ENCODE results near the gene CCNDBP1.

Gene CCNDBP1

GRCh38 chr15:43238671-43239131 is 53.5 kb downstream of the CCNDBP1 start:
- DNase-seq (no peak), ATAC-seq (no peak)
- Mint-ChIP-seq H3K27ac (no peak overlapping the region), H3K27me3 (peaks cover 5% of the 10 kb centered on the region), H3K36me3 (ENCODE audit: low read depth) (no peaks in the 10 kb centered on the region), H3K9me3 (no peaks in the 10 kb centered on the region), H3K4me1 (peaks cover 15% of the 10 kb centered on the region), H3K4me3 (no peak overlapping the region)

- Mint-ChIP-seq H3K27ac (peak overlapping the region; percentile 40), H3K36me3 (ENCODE audit: low read depth) (no peaks in the 10 kb centered on the region), H3K9me3 (no peaks in the 10 kb centered on the region), H3K27me3 (peaks cover 10% of the 10 kb centered on the region), H3K4me1 (peaks cover 15% of the 10 kb centered on the region), H3K4me3 (no peak overlapping the region)
- DNase-seq (no peak), ATAC-seq (peak; percentile 64)
These were observed 54.7 kb downstream of the CCNDBP1 start for GRCh38 chr15:43239732-43240491.

GRCh38 chr15:43241100-43241499 is 55.9 kb downstream of the CCNDBP1 start:
- Mint-ChIP-seq H3K9me3 (no peaks in the 10 kb centered on the region), H3K27ac (no peak overlapping the region), H3K4me3 (no peak overlapping the region), H3K36me3 (ENCODE audit: low read depth) (no peaks in the 10 kb centered on the region), H3K27me3 (peaks cover 10% of the 10 kb centered on the region), H3K4me1 (peaks cover 15% of the 10 kb centered on the region)
- no peak for DNase-seq
- ATAC-seq, result no peak

- DNase-seq (no peak), ATAC-seq (no peak)
- H3K27ac Mint-ChIP-seq, result no peak overlapping the region
- H3K27me3 Mint-ChIP-seq, result peaks cover 10% of the 10 kb centered on the region
- no peaks in the 10 kb centered on the region for H3K9me3 Mint-ChIP-seq
- H3K4me1 Mint-ChIP-seq, result peaks cover 15% of the 10 kb centered on the region
- H3K36me3 Mint-ChIP-seq (ENCODE audit: low read depth), result no peaks in the 10 kb centered on the region
- H3K4me3 Mint-ChIP-seq, result no peak overlapping the region
These were observed 57.4 kb downstream of the CCNDBP1 start for GRCh38 chr15:43242616-43243015.

- Mint-ChIP-seq H3K27me3 (peaks cover 7% of the 10 kb centered on the region), H3K9me3 (no peaks in the 10 kb centered on the region), H3K27ac (no peak overlapping the region), H3K36me3 (ENCODE audit: low read depth) (no peaks in the 10 kb centered on the region), H3K4me3 (no peak overlapping the region), H3K4me1 (peaks cover 15% of the 10 kb centered on the region)
- DNase-seq (no peak), ATAC-seq (no peak)
These were observed 57.9 kb downstream of the CCNDBP1 start for GRCh38 chr15:43243020-43243645.

GRCh38 chr15:43244092-43244491 is 58.9 kb downstream of the CCNDBP1 start:
- Mint-ChIP-seq H3K36me3 (ENCODE audit: low read depth) (no peaks in the 10 kb centered on the region), H3K4me3 (no peak overlapping the region), H3K27ac (no peak overlapping the region), H3K27me3 (peaks cover 6% of the 10 kb centered on the region), H3K9me3 (no peaks in the 10 kb centered on the region), H3K4me1 (peaks cover 18% of the 10 kb centered on the region)
- ATAC-seq (no peak), DNase-seq (no peak)

- ATAC-seq (no peak), DNase-seq (no peak)
- Mint-ChIP-seq H3K9me3 (no peaks in the 10 kb centered on the region), H3K36me3 (ENCODE audit: low read depth) (no peaks in the 10 kb centered on the region), H3K4me1 (peaks cover 27% of the 10 kb centered on the region), H3K4me3 (no peak overlapping the region), H3K27me3 (peaks cover 4% of the 10 kb centered on the region), H3K27ac (no peak overlapping the region)
These were observed 61.1 kb downstream of the CCNDBP1 start for GRCh38 chr15:43246261-43246774.

Measured in activated naive CD8-positive, alpha-beta T cell treated with anti-CD3 and anti-CD28 coated beads, Interleukin-2, amount 50 U/mL, for 24 hours (primary cell).